CD14-positive monocyte (primary cell): ENCODE measurements around the gene TGFBR3. TPM values are rescaled to one million over a fixed set of nuclear protein-coding genes. Genes with fewer than 3 reads are reported as not detected.

Source experiments
- DNase-seq, 3 donors: peaks; one replicate each; pipeline ENCODE4 v3.0.0-alpha.2; 2011 to 2022
- H2AFZ ChIP-seq: 2 replicates; pipeline ENCODE4 v1.6.0; 2012; ENCODE audit warnings: mild to moderate bottlenecking, low read depth, low read length, inconsistent platforms; ENCODE audit not compliant: insufficient read depth, poor library complexity, severe bottlenecking
- H3K27ac ChIP-seq, 2 donors: 1 replicate in 1 of 2; 2 replicates in 1 of 2; pipeline ENCODE4 v1.5.1; 2012 to 2013; ENCODE audit warnings: low read length in 2 of 2, control low read depth in 1 of 2, inconsistent platforms in 1 of 2, low read depth in 1 of 2, mild to moderate bottlenecking in 1 of 2
- H3K27me3 ChIP-seq, 2 donors: one replicate each; pipeline versions ENCODE4 v1.6.0 to v1.6.1; 2011 to 2013; ENCODE audit warnings: low read length in 2 of 2; ENCODE audit not compliant: control insufficient read depth in 2 of 2, insufficient read depth in 2 of 2
- H3K36me3 ChIP-seq, 2 donors: replicated peaks in 1 of 2; 1 replicate in 1 of 2; 2 replicates in 1 of 2; pipeline versions ENCODE4 v1.5.1 to v1.6.1; 2012 to 2013; ENCODE audit warnings: low read length in 2 of 2, control low read depth in 1 of 2, inconsistent platforms in 1 of 2, mild to moderate bottlenecking in 1 of 2; ENCODE audit not compliant: insufficient read depth in 2 of 2, control insufficient read depth in 1 of 2
- H3K4me1 ChIP-seq, 2 donors: 1 replicate in 1 of 2; 2 replicates in 1 of 2; pipeline versions ENCODE4 v1.5.1 to v1.6.1; 2012 to 2013; ENCODE audit warnings: low read length in 2 of 2, control low read depth in 1 of 2, inconsistent platforms in 1 of 2, mild to moderate bottlenecking in 1 of 2, moderate library complexity in 1 of 2; ENCODE audit not compliant: insufficient read depth in 2 of 2, control insufficient read depth in 1 of 2
- H3K4me2 ChIP-seq: replicated peaks from 2 replicates; pipeline ENCODE3; 2012; ENCODE audit warnings: low read length, moderate library complexity, mild to moderate bottlenecking; ENCODE audit not compliant: poor library complexity, severe bottlenecking; ENCODE audit errors: extremely low read depth
- H3K4me3 ChIP-seq, 3 experiments: fragments of 200-600 bp in 1 of 3; sonication (generic) in 1 of 3; replicated peaks in 1 of 3; 1 replicate in 2 of 3; 2 replicates in 1 of 3; pipeline ENCODE4 v1.5.1; 2011 to 2013; ENCODE audit warnings: low read length in 3 of 3, mild to moderate bottlenecking in 3 of 3, control low read depth in 2 of 3, low read depth in 2 of 3, inconsistent platforms in 1 of 3, moderate library complexity in 1 of 3
- H3K79me2 ChIP-seq: 2 replicates; pipeline ENCODE4 v1.6.0; 2012; ENCODE audit warnings: mild to moderate bottlenecking, control low read depth, inconsistent platforms, low read length, moderate library complexity; ENCODE audit not compliant: insufficient read depth
- H3K9ac ChIP-seq: 2 replicates; pipeline ENCODE4 v1.6.0; 2017; ENCODE audit warnings: low read length, mild to moderate bottlenecking; ENCODE audit not compliant: insufficient read depth, poor library complexity, severe bottlenecking
- H3K9me3 ChIP-seq, 2 donors: replicated peaks in 1 of 2; 1 replicate in 1 of 2; 2 replicates in 1 of 2; pipeline versions ENCODE4 v1.5.1 to v1.6.1; 2012 to 2013; ENCODE audit warnings: low read length in 2 of 2, control low read depth in 1 of 2; ENCODE audit not compliant: control insufficient read depth in 1 of 2, insufficient read depth in 1 of 2
- H4K20me1 ChIP-seq: 2 replicates; pipeline ENCODE4 v1.6.0; 2012; ENCODE audit warnings: mild to moderate bottlenecking, low read length, control low read depth, moderate library complexity; ENCODE audit not compliant: insufficient read depth
- H3K27ac Mint-ChIP-seq, 7 donors: one replicate each; pipeline ENCODE4 v1.8.0; 2020; ENCODE audit warnings: mild to moderate bottlenecking in 7 of 7, mixed read lengths in 7 of 7, moderate library complexity in 6 of 7, inconsistent platforms in 2 of 7
- H3K27me3 Mint-ChIP-seq, 3 donors: one replicate each; pipeline ENCODE4 v1.8.0; 2021 to 2022; ENCODE audit warnings: low read depth in 3 of 3, mild to moderate bottlenecking in 3 of 3, mixed read lengths in 3 of 3, moderate library complexity in 3 of 3, inconsistent platforms in 1 of 3
- H3K36me3 Mint-ChIP-seq, 2 donors: one replicate each; pipeline ENCODE4 v1.8.0; 2020; ENCODE audit warnings: mixed read lengths in 2 of 2, inconsistent platforms in 1 of 2, mild to moderate bottlenecking in 1 of 2
- H3K4me1 Mint-ChIP-seq: one replicate; pipeline ENCODE4 v1.8.0; 2020; ENCODE audit warnings: mild to moderate bottlenecking, mixed read lengths
- H3K4me3 Mint-ChIP-seq, 2 donors: one replicate each; pipeline ENCODE4 v1.8.0; 2020; ENCODE audit warnings: mild to moderate bottlenecking in 2 of 2, mixed read lengths in 2 of 2, moderate library complexity in 1 of 2
- H3K9me3 Mint-ChIP-seq, 7 donors: one replicate each; pipeline ENCODE4 v1.8.0; 2020 to 2022; ENCODE audit warnings: mixed read lengths in 7 of 7, mild to moderate bottlenecking in 6 of 7, moderate library complexity in 6 of 7, inconsistent platforms in 2 of 7
- CTCF ChIP-seq: fragments of 200-600 bp; IDR thresholded peaks from one replicate; pipeline ENCODE4 v1.8.0; 2022; ENCODE audit warnings: antibody characterized with exemption, mild to moderate bottlenecking
- WGBS: methylation state at CpG from one replicate; pipeline ENCODE4 v1.1.5; 2013; ENCODE audit warnings: missing lambda C conversion rate; ENCODE audit not compliant: insufficient coverage; 5-methylcytosine and 5-hydroxymethylcytosine counted together
- intact Hi-C, 2 donors: fragments of 100-400 bp; cut with micrococcal nuclease; formaldehyde crosslinking; loops; one replicate each; pipeline versions ENCODE4 v1.15.0 to v1.15.1; 2023
- polyA plus RNA-seq, 3 donors: library from polyadenylated mRNA; depleted of rRNA in 1 of 3; unstranded in 2 of 3; stranded (reverse) in 1 of 3; fragments of 300-500 nt in 2 of 3; fragments of >200 nt in 1 of 3; fragmentation: Illumina TruSeq in 2 of 3; gene quantifications; 1 replicate in 2 of 3; 2 replicates in 1 of 3; pipeline ENCODE4 v1.2.3, GENCODE V29; 2012 to 2021

TGFBR3 gene
- polyA plus RNA-seq, 3 donors: 0.09 to 0.28 (median 0.20) TPM

GRCh38 chr1:91883470-91883869, 2.5 kb downstream of the TGFBR3 start:
- H3K4me1 Mint-ChIP-seq: peaks cover 18% of the 10 kb centered on the region
- Histone ChIP-seq H3K9me3 (peaks cover 0 to 12% of the 10 kb centered on the region in 2 donors), H3K4me2 (no peak overlapping the region), H3K79me2 (no peaks in the 10 kb centered on the region), H3K9ac (no peak overlapping the region), H2AFZ (no peak overlapping the region), H3K27ac (no peak overlapping the region), H3K4me1 (peaks cover 15 to 19% of the 10 kb centered on the region in 2 donors), H4K20me1 (no peaks in the 10 kb centered on the region), H3K36me3 (no peaks in the 10 kb centered on the region), H3K4me3 (no peak overlapping the region), H3K27me3 (peaks cover 43 to 59% of the 10 kb centered on the region in 2 donors)
- TF ChIP-seq CTCF: peak; percentile 29
- H3K9me3 Mint-ChIP-seq: peaks cover 0 to 11% (median 4%) of the 10 kb centered on the region in 7 donors
- intact Hi-C loops: no loop called here
- 0% methylated on average over 2 of the region's 6 CpGs for WGBS
- peak overlapping the region in 1 of 2 donors; percentile 93 for H3K4me3 Mint-ChIP-seq
- no peak overlapping the region for H3K27ac Mint-ChIP-seq
- H3K27me3 Mint-ChIP-seq: peaks cover 52 to 68% (median 52%) of the 10 kb centered on the region in 3 donors
- peaks cover 0 to 15% of the 10 kb centered on the region in 2 donors for H3K36me3 Mint-ChIP-seq
- DNase-seq: no peak

GRCh38 chr1:91881280-91881679, 4.7 kb downstream of the TGFBR3 start:
- Histone ChIP-seq H3K4me3 (no peak overlapping the region), H2AFZ (no peak overlapping the region), H3K9me3 (peaks cover 0 to 12% of the 10 kb centered on the region in 2 donors), H3K27ac (no peak overlapping the region), H4K20me1 (no peaks in the 10 kb centered on the region), H3K4me1 (peaks cover 13 to 17% of the 10 kb centered on the region in 2 donors), H3K79me2 (no peaks in the 10 kb centered on the region), H3K36me3 (no peaks in the 10 kb centered on the region), H3K27me3 (peaks cover 31 to 42% of the 10 kb centered on the region in 2 donors), H3K9ac (no peak overlapping the region), H3K4me2 (no peak overlapping the region)
- DNase-seq: no peak
- intact Hi-C loops: no loop called here
- peaks cover 36 to 54% (median 36%) of the 10 kb centered on the region in 3 donors for H3K27me3 Mint-ChIP-seq
- TF ChIP-seq CTCF: no peak
- H3K27ac Mint-ChIP-seq: no peak overlapping the region
- H3K9me3 Mint-ChIP-seq: peaks cover 0 to 5% (median 0%) of the 10 kb centered on the region in 7 donors
- WGBS: no CpG with 5 or more reads among the region's 3 CpGs
- peaks cover 0 to 9% of the 10 kb centered on the region in 2 donors for H3K36me3 Mint-ChIP-seq
- H3K4me1 Mint-ChIP-seq: peaks cover 13% of the 10 kb centered on the region
- H3K4me3 Mint-ChIP-seq: no peak overlapping the region
